VCaP (cell line): ENCODE measurements around the gene EVC.
"Not testable (repeated sequence)": the region's sequence is repeated elsewhere in the genome, so short reads cannot be mapped to it uniquely, and the experiment has no call there.

Experiments
- H3K27ac ChIP-seq: fragments of 450-650 bp; 2 replicates; pipeline ENCODE4 v1.5.1; 2017
- TF ChIP-seq, protein P1 (sequence below): fragments of 450-650 bp; conservative IDR thresholded peaks from 2 replicates; pipeline ENCODE4 v1.5.1; 2017; ENCODE audit warnings: mild to moderate bottlenecking, moderate library complexity

The EVC gene

DNA sequence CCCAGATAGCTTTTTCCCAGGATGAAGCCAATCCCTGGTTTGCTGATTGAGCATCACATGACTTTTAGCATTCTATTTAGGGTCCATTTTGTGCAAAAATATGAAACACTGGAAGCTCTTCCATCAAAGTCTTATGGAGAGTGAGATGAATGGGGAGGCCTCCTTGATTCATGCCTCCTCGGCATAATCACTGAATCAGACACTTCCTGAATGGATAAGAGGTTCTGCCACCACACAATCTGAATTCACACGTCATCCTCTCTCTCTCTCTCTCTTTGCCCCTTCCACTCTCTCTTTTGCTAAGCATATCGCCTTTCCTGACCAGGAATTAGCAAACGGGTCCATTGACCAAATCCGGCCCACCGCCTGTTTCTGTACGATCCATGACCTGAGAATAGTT, 113.2 kb downstream of the EVC start:
- H3K27ac ChIP-seq = no peak overlapping the region
- TF ChIP-seq, protein P1, sequence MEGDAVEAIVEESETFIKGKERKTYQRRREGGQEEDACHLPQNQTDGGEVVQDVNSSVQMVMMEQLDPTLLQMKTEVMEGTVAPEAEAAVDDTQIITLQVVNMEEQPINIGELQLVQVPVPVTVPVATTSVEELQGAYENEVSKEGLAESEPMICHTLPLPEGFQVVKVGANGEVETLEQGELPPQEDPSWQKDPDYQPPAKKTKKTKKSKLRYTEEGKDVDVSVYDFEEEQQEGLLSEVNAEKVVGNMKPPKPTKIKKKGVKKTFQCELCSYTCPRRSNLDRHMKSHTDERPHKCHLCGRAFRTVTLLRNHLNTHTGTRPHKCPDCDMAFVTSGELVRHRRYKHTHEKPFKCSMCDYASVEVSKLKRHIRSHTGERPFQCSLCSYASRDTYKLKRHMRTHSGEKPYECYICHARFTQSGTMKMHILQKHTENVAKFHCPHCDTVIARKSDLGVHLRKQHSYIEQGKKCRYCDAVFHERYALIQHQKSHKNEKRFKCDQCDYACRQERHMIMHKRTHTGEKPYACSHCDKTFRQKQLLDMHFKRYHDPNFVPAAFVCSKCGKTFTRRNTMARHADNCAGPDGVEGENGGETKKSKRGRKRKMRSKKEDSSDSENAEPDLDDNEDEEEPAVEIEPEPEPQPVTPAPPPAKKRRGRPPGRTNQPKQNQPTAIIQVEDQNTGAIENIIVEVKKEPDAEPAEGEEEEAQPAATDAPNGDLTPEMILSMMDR = no peak

DNA sequence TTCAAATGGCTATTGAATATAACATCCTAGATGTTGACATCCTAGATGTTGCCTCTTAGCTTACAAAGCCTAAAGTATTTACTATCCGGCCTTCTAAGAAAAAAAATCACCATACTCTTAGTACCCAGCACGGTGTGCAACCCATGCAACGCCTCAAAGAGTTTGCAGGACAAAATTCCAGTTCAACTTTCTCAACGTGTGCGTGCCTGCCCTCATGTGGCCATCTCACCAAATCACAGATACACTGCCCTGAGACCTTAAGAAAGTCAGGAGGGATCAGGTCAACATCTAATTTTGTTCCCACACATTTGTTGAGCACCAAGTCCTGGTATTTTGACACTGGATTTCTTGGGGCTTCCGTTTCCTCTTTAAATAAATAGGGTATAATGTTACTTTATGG, 113.6 kb downstream of the EVC start:
- no peak overlapping the region for H3K27ac ChIP-seq

DNA sequence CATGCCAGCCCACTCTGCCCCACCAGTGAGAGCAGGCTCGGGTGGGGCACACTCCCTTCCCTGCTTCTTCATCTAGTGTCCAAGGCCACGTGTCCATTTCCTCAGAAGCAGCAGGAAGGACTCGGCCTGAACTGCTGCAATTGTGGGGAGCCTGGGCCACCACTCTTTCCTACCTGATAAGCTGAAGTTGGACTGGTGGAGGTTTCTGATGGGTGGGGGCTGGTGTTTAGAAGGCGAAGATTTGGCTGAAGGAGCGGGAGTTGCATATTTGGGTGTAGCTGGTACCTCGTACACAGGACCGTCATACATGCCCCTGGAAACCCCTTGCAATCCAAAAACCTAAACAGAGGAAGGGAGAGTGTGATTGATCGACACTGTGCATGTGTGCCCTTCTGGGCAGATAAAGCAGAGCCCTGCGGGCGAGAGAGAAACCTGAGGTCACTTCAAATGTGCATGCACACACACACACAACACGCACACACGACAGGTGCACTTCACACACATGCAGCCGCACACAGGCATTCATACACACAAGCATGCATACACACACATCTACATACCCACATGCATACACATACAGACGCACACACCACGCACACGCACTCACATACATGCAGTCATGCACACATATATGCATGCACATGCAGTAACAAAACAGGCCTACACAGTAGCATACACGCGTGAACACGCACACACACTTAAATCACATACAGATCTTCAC, 114.5 kb downstream of the EVC start:
- TF ChIP-seq, protein P1 = no peak
- no peak overlapping the region for H3K27ac ChIP-seq

More for the DNA sequence above, 113.6 kb downstream of the EVC start:
- TF ChIP-seq, protein P1 = peak; percentile 81

DNA sequence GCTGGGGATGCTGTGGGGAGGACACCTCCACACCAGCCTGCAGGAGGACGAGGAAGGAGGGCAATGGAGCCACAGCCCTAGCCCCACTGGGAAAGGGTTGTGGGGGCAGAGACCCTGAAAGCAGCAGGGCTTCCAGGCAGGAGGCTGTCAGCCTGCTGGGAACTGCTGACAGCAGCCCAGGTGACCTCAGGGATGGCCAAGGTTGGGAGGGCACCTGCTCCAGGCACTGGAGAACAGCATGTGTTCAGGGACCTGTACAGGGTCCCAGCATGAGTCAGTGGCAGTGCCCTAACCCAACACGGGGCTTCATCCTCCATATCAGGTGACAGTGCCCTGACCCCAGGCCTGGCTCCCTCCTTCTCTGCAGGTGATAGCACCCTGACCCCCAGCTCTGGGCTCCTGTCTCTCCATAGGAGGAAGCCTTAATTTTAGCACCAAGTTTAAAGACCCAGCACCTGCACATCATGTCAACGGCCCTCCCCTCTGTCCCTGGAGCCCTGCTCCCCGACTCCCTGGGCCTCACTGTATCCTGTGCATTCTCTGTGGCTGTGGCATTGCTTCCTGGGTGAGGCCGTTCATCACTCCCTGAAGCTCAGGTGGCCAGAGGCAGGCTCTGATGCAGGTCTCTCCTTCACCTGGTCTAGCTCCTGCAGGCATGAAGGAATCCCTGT, 115.6 kb downstream of the EVC start:
- TF ChIP-seq, protein P1 = no peak
- no peak overlapping the region for H3K27ac ChIP-seq

DNA sequence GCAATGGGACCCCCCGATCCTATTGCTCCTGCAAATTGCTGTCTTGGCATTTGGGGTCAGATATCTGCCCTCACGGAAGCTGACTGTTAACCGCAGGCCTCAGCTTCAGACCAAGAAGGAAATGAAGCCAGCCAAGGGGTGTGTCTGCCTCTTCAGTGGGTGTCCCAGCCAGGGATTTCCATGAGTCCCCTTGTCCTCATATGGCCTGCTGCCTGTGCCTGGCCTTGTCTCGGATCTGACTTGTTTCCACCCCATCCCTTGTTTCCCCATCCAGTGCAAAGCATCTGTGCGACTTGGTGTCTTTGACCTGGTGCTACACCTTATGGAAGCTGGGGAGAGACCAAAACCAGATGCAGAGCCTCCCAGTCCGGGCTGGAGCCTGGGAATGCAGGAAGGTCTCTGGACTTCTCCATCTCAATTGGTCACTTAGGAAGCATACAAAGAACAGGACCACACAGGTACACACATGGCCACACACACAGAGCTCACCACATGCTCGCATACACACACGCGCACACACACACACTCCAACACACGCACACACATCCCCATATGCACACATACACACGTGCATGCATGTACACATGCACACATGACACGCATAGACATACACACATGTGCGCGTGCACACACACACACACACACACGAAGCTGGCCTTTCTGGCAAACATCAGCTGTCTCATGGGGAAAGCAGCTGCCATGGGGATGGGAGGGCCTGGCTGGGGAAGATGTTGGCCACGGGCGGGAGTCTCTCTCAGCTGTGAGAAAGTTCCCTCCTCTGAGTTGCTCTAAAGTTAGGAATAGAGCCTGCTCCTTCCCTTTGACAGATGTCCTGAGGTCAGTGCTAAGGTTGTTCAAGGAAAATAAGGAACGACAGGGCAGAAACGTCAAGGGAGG, 116.4 kb downstream of the EVC start:
- TF ChIP-seq, protein P1 = no peak
- H3K27ac ChIP-seq = no peak overlapping the region

DNA sequence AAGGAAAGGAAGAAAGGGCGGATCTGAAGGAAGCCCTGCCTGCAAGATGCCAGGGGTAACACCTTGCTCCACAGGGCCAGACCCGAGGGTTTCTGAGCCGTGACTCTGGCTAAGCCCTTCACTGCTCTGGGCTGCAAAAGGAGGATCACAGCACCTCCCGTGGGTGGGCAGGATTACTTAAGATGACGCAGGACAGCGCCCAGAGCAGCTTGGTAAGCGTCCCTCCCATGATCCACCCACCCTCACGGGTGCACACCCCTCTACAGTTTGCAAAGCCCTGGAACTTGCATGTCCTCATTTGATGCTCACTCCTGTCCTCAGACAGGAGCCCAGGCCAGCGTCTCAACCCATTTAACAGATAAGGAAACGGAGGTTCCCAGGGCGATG, 117.0 kb downstream of the EVC start:
- no peak overlapping the region for H3K27ac ChIP-seq
- TF ChIP-seq, protein P1 = no peak

DNA sequence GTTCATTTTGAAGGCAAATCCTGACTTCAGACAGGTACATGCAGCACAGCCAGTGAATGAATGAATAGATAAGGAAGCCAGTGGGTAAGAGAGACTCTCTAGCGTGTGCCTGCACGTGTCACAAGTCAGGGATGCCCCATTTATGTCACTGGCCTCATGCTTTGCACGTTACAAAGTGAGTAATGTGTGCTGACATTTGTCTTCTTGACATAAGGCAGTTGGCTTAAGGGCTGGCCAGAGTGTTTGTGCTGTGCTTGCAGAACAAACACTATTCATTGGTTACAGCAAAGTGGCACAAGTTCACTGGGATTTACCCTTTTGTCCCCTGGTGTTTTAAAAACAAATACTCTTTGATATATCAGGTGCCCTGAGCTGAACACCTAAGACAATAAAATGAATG, 125.9 kb downstream of the EVC start:
- TF ChIP-seq, protein P1 = no peak
- no peak overlapping the region for H3K27ac ChIP-seq

DNA sequence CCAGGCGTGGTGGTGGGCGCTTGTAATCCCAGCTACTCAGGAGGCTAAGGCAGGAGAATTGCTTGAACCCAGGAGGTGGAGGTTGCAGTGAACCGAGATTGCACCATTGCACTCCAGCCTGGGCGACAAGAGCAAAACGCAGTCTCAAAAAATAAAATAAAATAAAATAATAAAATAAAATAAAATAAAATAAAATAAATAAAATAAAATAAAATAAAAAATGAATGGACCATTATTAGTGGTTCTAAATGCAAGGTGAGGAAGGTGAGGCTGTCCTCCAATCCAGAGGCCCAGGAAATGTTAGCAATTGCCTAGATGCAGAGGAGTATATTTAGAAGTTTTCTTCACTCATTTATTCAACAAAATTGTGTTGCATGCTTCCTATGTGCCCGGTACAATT, 126.5 kb downstream of the EVC start:
- H3K27ac ChIP-seq = not testable (repeated sequence)
